NCI-H82 treated with DMSO at 0.1 percent for 48 hours (cell line): ENCODE measurements around the gene SPRED3.
"Not testable (repeated sequence)": the region's sequence is repeated elsewhere in the genome, so short reads cannot be mapped to it uniquely, and the experiment has no call there.

ENCODE experiments used
- DNase-seq: peaks from one replicate; lab custom pipeline; 2025; ENCODE audit not compliant: unreplicated experiment; lab: John Stamatoyannopoulos, UW

The SPRED3 gene, protein sequence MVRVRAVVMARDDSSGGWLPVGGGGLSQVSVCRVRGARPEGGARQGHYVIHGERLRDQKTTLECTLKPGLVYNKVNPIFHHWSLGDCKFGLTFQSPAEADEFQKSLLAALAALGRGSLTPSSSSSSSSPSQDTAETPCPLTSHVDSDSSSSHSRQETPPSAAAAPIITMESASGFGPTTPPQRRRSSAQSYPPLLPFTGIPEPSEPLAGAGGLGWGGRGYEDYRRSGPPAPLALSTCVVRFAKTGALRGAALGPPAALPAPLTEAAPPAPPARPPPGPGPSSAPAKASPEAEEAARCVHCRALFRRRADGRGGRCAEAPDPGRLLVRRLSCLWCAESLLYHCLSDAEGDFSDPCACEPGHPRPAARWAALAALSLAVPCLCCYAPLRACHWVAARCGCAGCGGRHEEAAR

GRCh38 chr19:38388349-38389100, at the start of gene SPRED3:
SPRED3 (plus strand) TSS chr19:38388697; CDS start chr19:38390303, 1,606 bp downstream.
- DNase-seq, result no peak

GRCh38 chr19:38339011-38339410, 49.5 kb upstream of the SPRED3 start:
- peak; percentile 76 for DNase-seq

- no peak for DNase-seq
These were observed 47.6 kb upstream of the SPRED3 start for GRCh38 chr19:38340927-38341326.

GRCh38 chr19:38346837-38347236, 41.7 kb upstream of the SPRED3 start:
- no peak for DNase-seq

DNA sequence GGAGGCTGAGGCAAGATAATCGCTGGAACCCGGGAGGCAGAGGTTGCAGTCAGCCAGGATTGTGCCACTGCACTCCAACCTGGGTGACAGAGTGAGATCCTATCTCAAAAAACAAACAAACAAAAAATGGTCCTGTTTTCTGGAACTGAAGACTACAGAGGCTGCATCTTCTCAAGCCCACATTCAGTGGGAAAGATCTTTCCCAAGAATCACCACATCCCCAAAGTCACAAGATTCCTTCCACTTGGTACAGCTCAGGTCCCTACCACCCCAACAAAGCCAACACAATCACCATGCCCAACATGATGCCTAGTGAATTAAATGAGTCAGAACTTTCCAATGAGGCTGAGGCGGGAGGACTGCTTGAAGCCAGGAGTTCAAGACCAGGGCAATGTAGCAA, 37.6 kb upstream of the SPRED3 start:
- no peak for DNase-seq

DNA sequence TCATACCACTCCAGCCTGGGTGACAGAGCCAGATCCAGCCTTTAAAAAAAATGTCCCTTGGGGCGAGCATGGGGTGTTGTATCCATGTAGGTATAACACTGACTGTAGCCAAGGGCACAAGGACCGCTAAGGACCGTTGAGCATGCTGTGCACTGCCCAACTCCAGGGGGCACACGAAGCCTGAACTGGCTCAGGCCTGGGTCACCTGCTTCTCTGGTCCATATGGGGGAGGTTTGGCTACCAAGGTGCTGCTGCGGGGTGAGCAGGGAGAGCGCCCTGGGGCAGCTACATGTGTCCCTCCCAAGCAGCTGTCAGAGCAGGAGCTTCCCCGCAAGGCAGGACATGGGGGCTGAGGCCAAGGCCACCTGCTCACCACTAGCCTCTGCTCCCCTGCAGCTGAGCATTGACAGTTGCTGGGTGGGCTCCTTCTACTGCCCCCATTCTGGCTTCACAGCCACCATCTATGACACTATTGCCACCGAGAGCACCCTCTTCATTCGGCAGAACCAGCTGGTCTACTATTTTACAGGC, 36.6 kb upstream of the SPRED3 start:
- DNase-seq, result no peak

DNA sequence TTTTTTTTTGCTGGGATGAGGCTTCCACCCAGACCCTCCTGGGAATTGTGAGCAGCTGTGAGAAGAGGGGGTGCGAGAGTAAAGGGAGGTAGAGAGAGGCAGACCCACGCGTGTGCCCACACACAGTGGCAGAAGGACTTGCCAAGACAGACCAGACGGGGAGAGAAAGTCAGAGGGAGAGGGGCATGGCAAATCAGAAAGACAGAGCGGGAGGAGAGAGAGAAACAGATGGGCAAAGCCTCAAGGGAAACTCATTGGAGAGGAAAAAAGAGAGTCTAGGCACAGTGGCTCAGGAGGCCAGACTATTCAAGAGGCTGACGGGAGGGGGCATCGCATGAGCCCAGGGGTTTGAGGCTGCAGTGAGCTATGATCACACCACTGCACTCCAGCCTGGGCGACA, 35.9 kb upstream of the SPRED3 start:
- no peak for DNase-seq

GRCh38 chr19:38355728-38356725, 32.5 kb upstream of the SPRED3 start:
- no peak for DNase-seq

GRCh38 chr19:38358071-38358470, 30.4 kb upstream of the SPRED3 start:
- DNase-seq, result no peak

DNA sequence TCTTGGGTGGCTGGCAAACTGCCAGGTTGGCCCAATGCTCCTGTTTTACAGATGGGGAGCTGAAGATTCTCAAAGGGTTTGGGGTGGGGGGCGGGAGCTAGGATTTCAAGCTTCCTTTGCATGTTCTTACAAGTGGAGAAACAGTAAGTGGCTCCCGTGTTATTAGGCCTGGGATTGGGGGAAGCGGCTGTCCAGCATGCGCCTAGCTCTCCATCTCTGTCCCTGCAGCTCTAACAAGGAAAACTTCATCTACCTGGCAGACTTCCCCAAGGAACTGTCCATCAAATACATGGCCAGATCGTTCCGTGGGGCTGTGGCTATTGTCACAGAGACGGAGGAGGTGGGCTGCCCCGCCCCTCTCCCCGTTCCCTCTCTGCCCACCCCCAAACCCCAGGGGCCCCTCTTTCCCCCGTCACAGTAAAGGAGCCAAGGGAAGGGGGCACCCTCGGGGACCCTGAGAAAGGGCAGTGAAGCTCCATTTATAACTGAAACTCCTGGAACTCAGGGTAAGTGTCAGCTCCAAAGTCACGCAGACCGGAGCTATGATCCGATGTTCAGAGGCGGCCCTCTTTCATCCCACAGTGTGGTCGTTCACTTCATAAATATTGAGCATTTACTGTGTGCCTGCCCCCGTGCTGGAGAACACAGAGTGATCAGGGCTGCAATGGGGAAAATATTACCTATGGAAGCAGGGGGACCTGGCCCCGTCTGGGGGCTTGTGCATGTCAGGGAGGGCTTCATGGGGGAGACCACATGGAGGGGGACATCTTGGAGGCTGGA, 29.1 kb upstream of the SPRED3 start:
- DNase-seq, result no peak

DNA sequence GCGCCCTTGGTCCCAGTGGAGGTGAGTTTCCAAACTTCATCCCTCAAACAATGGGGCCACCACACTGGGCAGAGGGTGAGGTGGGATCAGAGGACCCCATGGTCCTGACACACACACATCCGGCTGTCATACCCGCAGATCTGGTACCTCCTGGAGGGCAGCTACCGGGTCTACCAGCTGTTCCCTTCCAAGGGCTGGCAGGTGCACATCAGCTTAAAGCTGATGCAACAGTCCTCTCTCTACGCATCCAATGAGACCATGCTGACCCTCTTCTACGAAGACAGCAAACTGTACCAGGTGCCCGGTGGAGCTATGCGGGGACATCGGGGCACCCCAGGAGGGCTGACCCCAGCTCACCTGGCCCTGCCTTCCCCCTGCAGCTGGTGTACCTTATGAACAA, 28.1 kb upstream of the SPRED3 start:
- no peak for DNase-seq

GRCh38 chr19:38360839-38361631, 27.5 kb upstream of the SPRED3 start:
- no peak for DNase-seq

DNA sequence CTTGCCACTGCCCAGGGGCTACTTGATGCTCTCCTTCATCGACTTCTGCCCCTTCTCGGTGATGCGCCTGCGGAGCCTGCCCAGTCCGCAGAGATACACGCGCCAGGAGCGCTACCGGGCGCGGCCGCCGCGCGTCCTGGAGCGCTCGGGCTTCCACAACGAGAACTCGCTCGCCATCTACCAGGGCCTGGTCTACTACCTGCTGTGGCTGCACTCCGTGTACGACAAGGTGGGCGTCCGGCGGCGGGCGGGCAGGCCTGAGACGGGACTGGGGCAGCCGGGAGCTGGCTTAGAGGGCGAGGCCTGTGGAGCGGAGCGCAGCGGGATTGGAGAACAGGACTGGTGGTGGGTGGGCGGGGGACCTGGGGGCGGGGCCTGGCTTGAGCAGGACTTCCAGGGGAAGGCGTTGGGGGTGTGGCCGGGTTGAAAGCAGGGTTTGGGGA, 26.8 kb upstream of the SPRED3 start:
- peak; percentile 82 for DNase-seq

DNA sequence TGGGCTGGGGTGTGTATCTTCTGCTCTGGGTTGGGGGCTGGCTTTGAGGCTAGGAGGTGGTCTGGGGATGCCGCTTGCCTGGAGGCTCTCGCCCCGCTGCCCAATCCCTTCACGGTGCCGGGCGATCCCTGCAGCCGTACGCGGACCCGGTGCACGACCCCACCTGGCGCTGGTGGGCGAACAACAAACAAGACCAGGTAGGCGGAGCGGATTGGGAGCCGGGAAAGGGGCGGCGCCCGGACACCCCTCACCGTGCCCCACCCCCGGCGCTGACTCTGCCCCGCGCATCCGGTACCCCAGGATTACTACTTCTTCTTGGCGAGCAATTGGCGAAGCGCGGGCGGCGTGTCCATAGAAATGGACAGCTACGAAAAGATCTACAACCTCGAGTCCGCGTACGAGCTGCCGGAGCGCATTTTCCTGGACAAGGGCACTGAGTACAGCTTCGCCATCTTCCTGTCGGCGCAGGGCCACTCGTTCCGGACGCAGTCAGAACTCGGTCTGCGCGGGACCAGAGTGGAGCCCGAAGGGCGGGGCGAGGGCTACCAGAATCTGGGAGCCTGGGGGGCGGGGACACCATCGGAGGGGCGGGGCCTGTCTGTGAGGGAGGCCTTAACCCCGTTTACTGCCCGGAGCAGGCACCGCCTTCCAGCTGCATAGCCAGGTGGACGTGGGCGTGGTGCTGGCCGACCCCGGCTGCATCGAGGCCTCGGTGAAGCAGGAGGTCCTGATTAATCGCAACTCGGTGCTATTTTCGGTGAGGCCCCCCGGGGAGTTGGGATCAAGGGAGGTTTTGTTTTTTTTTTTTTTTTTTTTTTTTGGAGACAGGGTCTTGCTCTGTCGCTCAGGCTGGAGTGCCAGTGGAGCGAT, 26.2 kb upstream of the SPRED3 start:
- DNase-seq, result peak; percentile 75

DNA sequence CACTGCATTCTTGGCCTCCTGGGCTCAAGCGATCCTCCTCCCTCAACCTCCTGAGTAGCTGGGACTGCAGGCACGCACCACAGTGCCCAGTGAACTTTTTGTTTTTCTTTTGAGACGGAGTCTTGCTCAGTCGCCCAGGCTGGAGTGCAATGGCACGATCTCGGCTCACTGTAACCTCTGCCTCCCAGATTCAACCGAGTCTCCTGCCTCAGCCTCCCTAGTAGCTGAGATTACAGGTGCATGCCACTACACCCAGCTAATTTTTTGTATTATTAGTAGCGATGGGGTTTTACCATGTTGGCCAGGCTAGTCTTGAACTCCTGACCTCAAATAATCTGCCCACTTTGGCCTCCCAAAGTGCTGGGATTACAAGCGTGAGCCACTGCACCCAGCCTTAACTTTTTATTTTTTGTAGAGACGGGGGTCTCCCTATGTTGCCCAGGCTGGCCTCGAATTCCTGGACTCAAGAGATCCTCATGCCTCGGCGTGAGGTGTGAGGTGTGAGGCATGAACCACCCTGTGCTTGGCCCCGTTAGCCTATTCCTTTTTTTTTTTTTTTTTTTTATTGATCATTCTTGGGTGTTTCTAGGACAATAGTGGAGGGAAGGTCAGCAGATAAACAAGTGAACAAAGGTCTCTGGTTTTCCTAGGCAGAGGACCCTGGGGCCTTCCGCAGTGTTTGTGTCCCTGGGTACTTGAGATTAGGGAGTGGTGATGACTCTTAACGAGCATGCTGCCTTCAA, 25.4 kb upstream of the SPRED3 start:
- DNase-seq, result not testable (repeated sequence)

DNA sequence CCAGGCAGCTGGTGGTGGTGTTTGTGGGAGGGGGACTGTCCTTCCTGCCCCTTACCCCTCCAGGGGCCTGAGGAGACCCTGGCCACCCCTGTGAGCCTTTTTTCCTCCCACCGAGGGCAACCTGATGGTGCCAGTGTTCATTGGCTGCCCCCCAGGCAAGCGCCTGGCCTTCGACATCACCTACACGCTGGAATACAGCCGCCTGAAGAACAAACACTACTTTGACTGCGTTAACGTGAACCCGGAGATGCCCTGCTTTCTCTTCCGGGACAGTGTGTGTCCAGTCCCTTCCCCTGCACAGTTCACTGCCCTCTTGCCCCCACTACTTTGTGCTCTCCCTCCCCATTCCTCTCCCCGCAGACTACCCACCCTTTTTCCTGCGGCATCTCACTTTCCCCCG, 21.5 kb upstream of the SPRED3 start:
- no peak for DNase-seq

- no peak for DNase-seq
These were observed 18.9 kb upstream of the SPRED3 start for GRCh38 chr19:38369584-38369983.

GRCh38 chr19:38370299-38370698, 18.2 kb upstream of the SPRED3 start:
- no peak for DNase-seq
